Fibroblast of the aortic adventitia (primary cell): ENCODE measurements around the gene ATXN7L1. TPM values are rescaled to one million over a fixed set of nuclear protein-coding genes. Genes with fewer than 3 reads are reported as not detected.

Experiments used
- DNase-seq: peaks from one replicate; pipeline ENCODE4 v3.0.0-alpha.2; 2010; ENCODE audit warnings: low read depth
- H3K4me3 ChIP-seq: 2 replicates; pipeline ENCODE4 v1.5.1; 2011; ENCODE audit warnings: low read depth, mild to moderate bottlenecking, control low read depth, low read length, moderate library complexity
- total RNA-seq: library from RNA; depleted of rRNA; stranded (reverse); fragments of >200 nt; gene quantifications from 2 replicates; pipeline ENCODE4 v1.2.3, GENCODE V29; 2012; ENCODE audit warnings: low replicate concordance
- TF ChIP-seq, protein P1 (sequence below): IDR thresholded peaks from 2 replicates; pipeline ENCODE4 v1.5.1; 2011; ENCODE audit warnings: mild to moderate bottlenecking, low read length, control low read depth, inconsistent platforms; ENCODE audit not compliant: insufficient read depth

The ATXN7L1 gene
- total RNA-seq, 1 donor: 13.8 TPM

DNA sequence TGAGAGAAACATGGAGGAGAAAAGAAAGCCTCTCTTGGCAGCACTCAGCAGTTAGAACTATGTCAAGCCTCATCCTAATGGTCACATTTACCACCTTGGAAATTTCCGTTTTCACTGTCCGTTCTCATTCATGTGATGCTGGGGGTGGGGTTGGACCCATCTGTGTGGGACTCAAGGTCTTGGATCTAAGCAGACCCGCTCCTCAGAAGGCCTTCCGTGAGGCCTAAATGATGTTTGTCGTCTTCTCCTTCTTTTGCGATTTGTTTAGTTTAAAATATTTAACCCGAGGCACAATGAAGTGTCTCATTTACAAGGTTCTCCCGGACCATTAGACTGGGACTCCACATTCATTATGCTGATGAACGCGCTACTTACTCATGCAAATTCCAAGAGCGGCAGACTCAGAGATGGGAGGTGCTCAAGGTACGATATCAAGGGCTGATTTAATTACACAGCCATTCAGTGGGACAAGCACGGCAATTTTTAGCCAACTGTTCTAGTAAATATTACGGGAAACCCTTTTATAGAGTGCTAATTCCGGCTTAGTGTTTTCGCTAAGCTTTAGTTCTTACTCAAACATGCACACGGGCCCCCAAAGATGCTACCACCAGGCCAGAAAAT lies 186.0 kb downstream of the ATXN7L1 start:
- H3K4me3 ChIP-seq: no peak overlapping the region

DNA sequence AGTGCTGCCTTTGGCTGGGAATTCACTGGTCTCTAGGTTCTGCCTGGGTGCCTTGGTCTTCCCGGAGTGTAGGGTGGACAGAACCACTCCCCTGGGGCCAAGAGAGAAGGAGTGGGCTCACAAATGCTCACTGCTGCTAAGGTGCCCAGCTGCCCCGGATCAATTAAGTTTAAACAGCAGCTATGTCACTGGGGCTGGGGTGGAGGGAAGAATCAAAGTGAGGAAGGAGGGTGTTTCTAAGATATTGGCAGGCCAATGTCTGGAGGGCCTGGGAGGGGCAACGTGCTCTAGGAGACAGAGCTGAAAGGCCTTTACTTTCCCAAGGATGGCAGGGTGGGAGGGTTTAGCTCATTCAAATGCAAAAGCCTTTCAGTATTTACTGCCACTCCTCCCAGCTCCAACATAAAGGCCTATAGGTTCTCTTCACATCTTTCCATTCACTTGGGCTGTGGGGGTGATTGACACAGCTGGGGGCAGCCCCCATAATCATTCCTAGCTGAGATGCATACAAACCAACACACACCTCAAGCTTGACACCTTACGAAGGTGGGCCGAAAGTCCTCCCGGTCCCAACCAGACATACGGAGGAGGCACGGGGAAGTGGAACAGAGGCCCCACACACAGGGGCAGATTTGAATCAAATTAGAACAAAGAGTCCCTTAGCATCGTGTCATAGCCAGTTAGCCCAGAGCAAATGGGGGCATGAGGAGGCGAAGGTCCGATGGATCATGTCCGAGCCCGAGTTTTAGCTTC lies 187.2 kb downstream of the ATXN7L1 start:
- H3K4me3 ChIP-seq: no peak overlapping the region
- no peak for DNase-seq
- TF ChIP-seq, protein P1, sequence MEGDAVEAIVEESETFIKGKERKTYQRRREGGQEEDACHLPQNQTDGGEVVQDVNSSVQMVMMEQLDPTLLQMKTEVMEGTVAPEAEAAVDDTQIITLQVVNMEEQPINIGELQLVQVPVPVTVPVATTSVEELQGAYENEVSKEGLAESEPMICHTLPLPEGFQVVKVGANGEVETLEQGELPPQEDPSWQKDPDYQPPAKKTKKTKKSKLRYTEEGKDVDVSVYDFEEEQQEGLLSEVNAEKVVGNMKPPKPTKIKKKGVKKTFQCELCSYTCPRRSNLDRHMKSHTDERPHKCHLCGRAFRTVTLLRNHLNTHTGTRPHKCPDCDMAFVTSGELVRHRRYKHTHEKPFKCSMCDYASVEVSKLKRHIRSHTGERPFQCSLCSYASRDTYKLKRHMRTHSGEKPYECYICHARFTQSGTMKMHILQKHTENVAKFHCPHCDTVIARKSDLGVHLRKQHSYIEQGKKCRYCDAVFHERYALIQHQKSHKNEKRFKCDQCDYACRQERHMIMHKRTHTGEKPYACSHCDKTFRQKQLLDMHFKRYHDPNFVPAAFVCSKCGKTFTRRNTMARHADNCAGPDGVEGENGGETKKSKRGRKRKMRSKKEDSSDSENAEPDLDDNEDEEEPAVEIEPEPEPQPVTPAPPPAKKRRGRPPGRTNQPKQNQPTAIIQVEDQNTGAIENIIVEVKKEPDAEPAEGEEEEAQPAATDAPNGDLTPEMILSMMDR: no peak

More for the DNA sequence above, 186.0 kb downstream of the ATXN7L1 start:
- TF ChIP-seq, protein P1: no peak
- no peak for DNase-seq

DNA sequence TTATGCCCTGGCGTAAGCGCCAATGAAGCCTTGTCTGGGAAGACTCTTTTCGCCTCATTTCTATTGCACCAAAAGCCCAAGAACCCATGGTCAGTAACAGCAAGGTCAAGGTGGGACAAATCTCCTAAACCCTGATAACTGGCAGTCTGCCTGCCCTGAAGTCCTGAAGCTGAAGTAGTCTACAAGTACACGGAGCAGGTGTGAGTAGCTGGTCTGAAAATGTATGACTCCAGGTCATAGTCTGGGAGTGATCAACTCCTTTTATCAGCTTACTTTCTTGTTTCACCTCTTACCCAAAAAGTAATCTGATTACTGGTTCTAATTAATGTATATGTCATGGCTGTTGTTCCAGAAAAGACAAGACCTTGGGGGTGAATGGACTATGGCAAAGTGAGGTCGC lies 187.8 kb downstream of the ATXN7L1 start:
- H3K4me3 ChIP-seq: no peak overlapping the region
- TF ChIP-seq, protein P1: no peak
- DNase-seq: no peak

DNA sequence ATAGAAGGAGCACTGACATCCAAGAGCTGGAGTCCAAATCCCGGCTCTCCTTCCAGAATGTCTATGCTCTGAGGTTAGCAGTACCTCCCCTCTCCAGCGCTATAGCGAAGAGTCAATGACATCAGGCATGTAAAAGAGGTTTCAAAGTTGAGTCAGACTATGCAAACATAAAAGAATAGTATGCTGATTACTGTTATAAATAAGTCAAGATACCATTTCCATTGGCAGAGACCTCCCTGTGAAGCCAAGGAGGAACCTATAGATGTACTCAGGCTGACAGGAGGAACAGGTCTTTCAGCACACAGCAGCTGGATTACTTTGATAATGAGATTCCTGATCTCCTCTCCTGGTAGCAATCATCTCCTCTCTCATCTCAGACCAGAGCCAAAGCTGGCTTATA lies 191.2 kb downstream of the ATXN7L1 start:
- H3K4me3 ChIP-seq: no peak overlapping the region
- DNase-seq: no peak
- TF ChIP-seq, protein P1: no peak

DNA sequence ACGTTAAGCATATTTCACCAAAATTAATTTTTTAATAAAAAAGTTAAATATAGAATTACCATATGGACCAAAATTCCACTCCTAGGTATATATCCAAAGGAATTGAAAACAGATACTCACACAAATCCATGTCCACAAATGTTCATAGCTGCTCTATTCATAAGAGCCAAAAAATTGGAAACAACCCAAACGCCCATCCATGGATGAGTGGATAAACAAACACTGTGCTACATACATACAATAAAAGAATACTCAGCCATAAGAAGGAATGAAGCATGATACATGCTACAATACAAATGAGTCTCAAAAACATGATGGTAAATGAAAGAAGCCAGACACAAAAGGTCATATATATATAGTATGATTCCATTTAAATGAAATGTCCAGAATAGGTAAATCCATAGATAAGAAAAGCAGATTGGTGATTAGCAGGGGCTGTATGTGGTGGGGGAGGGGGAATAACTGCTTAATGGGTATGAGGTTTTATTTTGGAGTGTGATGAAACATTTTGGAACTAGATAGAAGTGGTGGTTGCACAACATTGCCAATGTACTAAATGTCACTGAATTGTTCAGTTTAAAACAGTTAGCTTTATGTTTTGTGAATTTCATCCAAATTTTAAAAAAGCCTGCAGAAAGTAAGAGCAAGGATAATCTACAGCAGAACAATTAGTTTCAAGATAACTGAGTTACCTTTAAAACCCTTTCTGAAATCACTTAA lies 193.9 kb downstream of the ATXN7L1 start:
- no peak overlapping the region for H3K4me3 ChIP-seq
- TF ChIP-seq, protein P1: no peak
- DNase-seq: peak; percentile 38

DNA sequence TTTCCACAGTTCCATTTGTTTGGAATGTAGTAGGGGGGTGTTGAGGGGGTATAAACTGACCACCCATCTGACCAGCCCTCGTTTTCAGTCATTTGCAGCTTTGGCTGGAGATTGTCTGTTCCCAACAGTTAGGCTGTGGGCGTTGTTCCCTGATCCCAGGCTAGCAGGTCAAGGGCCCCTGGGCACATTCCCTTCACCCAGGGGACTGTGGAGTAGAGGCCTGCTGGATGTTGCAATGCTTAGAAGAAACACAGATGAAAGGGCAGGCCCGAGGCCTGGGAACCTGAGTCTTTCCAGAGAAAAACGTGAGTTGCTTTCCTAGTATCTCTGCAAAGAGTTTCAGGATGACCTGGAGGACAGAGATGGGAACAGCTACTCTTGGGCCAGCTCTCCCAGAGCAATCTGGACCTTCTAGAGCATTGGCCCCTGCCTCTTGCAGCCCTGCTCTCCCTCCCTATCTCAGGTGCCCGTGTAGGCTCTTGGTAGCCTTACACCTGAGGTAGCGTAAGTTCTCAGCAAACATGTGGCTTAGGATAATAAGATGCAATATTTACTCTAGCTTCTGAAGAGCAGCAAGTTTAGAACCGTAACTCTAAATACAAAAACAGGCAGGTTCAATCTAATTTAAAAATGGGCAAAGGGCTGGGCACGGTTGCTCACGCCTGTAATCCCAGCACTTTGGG lies 195.8 kb downstream of the ATXN7L1 start:
- H3K4me3 ChIP-seq: no peak overlapping the region
- TF ChIP-seq, protein P1: no peak
- no peak for DNase-seq
